Measurements from ENCODE around the gene CD79A.

- TF ChIP-seq POLR2AphosphoS5 (IDR thresholded peaks at IDR 0.05) (no peak), CTCF (IDR thresholded peaks at IDR 0.05) (no peak), POLR2A (IDR thresholded peaks at IDR 0.05) (no peak)
These were observed 44.0 kb downstream of the CD79A start for GRCh38 chr19:41920882-41921576.
